Thyroid gland (tissue), 4 donors: ENCODE measurements around the gene MGAT5B. TPM values are rescaled to one million over a fixed set of nuclear protein-coding genes. Genes with fewer than 3 reads are reported as not detected.

Experiments used
- DNase-seq, 2 donors: peaks; one replicate each; pipeline ENCODE4 v3.0.0-alpha.2; 2019
- H3K27ac ChIP-seq, 3 donors: fragments of 200-600 bp; sonication (generic); 1 replicate in 2 of 3; 2 replicates in 1 of 3; pipeline ENCODE4 v1.5.1; 2016 to 2019; ENCODE audit warnings: mild to moderate bottlenecking in 1 of 3, moderate library complexity in 1 of 3
- H3K27me3 ChIP-seq: fragments of 200-600 bp; sonication (generic); one replicate; pipeline ENCODE4 v1.5.1; 2019
- H3K36me3 ChIP-seq, 2 donors: fragments of 200-600 bp; sonication (generic); one replicate each; pipeline ENCODE4 v1.5.1; 2016 to 2019
- H3K4me1 ChIP-seq, 2 donors: fragments of 200-600 bp; sonication (generic); one replicate each; pipeline ENCODE4 v1.5.1; 2017 to 2019
- H3K4me3 ChIP-seq, 3 donors: fragments of 200-600 bp; sonication (generic); replicated peaks in 1 of 3; 1 replicate in 2 of 3; 2 replicates in 1 of 3; pipeline ENCODE4 v1.5.1; 2016; ENCODE audit warnings: mild to moderate bottlenecking in 1 of 3
- H3K9me3 ChIP-seq: fragments of 200-600 bp; sonication (generic); one replicate; pipeline ENCODE4 v1.5.1; 2017
- CTCF ChIP-seq, 6 experiments: fragments of 200-600 bp in 3 of 6; fragments of 450-650 bp in 3 of 6; sonication (generic) in 3 of 6; IDR thresholded peaks; one replicate each; pipeline ENCODE4 v1.5.1; 2016 to 2019; ENCODE audit warnings: antibody characterized with exemption in 6 of 6, mild to moderate bottlenecking in 2 of 6, inconsistent platforms in 1 of 6, moderate library complexity in 1 of 6
- POLR2A ChIP-seq, 2 donors: fragments of 450-650 bp; IDR thresholded peaks; one replicate each; pipeline ENCODE4 v1.6.1; 2017; ENCODE audit warnings: antibody characterized with exemption in 2 of 2, mild to moderate bottlenecking in 2 of 2, moderate library complexity in 1 of 2
- WGBS, 2 donors: methylation state at CpG; one replicate each; pipeline ENCODE4 v1.1.5; 2017; 5-methylcytosine and 5-hydroxymethylcytosine counted together
- intact Hi-C: fragments of 100-400 bp; cut with DNase I; formaldehyde crosslinking; loops from one replicate; pipeline ENCODE4 v1.15.1; 2023
- total RNA-seq, 4 donors: library from RNA; depleted of rRNA; stranded (reverse); fragments of >200 nt; gene quantifications; one replicate each; pipeline ENCODE4 v1.2.3, GENCODE V29; 2016

Gene MGAT5B
- total RNA-seq, 4 donors from 2014 or later = 0.22 to 7.4 (median 0.73) TPM; not detected in 1

GRCh38 chr17:76903631-76904030, 35.4 kb downstream of the MGAT5B start:
- TF ChIP-seq CTCF (IDR thresholded peaks at IDR 0.05) (no peak), POLR2A (IDR thresholded peaks at IDR 0.05) (no peak)
- Histone ChIP-seq H3K27ac (no peak overlapping the region), H3K4me1 (no peaks in the 10 kb centered on the region), H3K27me3 (no peaks in the 10 kb centered on the region), H3K36me3 (no peaks in the 10 kb centered on the region), H3K4me3 (no peak overlapping the region), H3K9me3 (no peaks in the 10 kb centered on the region)
- no peak for DNase-seq
- WGBS, 2 donors = 78 to 79% methylated on average over 5 to 6 of the region's 9 CpGs
- intact Hi-C loops = no loop called here

DNA sequence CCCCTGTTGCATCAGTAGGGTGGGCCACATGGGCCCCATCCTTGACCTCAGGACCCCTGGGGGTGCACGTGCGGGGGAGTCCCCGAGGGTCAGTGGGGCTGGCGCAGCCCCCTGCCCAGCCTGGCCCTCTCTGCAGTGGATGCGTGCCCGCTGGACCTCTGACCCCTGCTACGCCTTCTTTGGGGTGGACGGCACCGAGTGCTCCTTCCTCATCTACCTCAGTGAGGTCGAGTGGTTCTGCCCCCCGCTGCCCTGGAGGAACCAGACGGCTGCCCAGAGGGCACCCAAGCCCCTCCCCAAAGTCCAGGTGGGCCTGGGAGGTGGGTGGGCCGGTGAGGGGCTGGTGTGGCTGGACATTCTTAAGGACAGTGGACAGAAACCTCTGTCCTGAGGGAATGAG, 35.9 kb downstream of the MGAT5B start:
- Histone ChIP-seq H3K4me3 (no peak overlapping the region), H3K27me3 (no peaks in the 10 kb centered on the region), H3K36me3 (no peaks in the 10 kb centered on the region), H3K4me1 (no peaks in the 10 kb centered on the region), H3K27ac (no peak overlapping the region), H3K9me3 (no peaks in the 10 kb centered on the region)
- intact Hi-C loops = no loop called here
- 61 to 82% methylated on average over 3 to 13 of the region's 13 CpGs for WGBS, 2 donors
- TF ChIP-seq CTCF (IDR thresholded peaks at IDR 0.05) (no peak), POLR2A (IDR thresholded peaks at IDR 0.05) (no peak)
- DNase-seq = no peak

- Histone ChIP-seq H3K27ac (no peak overlapping the region), H3K4me1 (no peaks in the 10 kb centered on the region), H3K36me3 (no peaks in the 10 kb centered on the region), H3K4me3 (no peak overlapping the region), H3K9me3 (no peaks in the 10 kb centered on the region), H3K27me3 (no peaks in the 10 kb centered on the region)
- intact Hi-C loops = no loop called here
- no peak for TF ChIP-seq CTCF (IDR thresholded peaks at IDR 0.05)
- no peak for TF ChIP-seq POLR2A (IDR thresholded peaks at IDR 0.05)
- WGBS, 2 donors = 90 to 100% methylated on average over 5 to 7 of the region's 8 CpGs
- DNase-seq = no peak
Observed at GRCh38 chr17:76905036-76905435, 36.8 kb downstream of the MGAT5B start.

DNA sequence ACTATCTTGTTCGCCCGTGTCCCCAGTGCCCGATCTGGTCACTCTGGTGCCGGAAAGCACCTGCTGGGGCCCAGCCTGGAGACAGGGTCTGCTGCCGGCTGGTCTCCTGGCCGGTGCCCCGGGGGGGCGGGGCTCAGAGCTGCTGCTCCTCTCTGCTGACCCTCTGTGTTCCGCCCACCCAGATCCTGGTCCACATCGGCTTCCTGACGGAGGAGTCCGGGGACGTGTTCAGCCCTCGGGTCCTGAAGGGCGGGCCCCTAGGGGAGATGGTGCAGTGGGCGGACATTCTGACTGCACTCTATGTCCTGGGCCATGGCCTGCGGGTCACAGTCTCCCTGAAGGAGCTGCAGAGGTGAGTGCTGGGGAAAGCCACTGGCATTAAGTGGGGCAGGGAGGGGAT, 37.6 kb downstream of the MGAT5B start:
- no peaks in the 10 kb centered on the region for H3K9me3 ChIP-seq
- H3K36me3 ChIP-seq = no peaks in the 10 kb centered on the region
- TF ChIP-seq CTCF (IDR thresholded peaks at IDR 0.05) (no peak), POLR2A (IDR thresholded peaks at IDR 0.05) (no peak)
- intact Hi-C loops = no loop called here
- H3K27me3 ChIP-seq = no peaks in the 10 kb centered on the region
- H3K4me1 ChIP-seq = no peaks in the 10 kb centered on the region
- 71 to 94% methylated on average over 6 to 16 of the region's 17 CpGs for WGBS, 2 donors
- no peak for DNase-seq
- H3K27ac ChIP-seq = no peak overlapping the region
- no peak overlapping the region for H3K4me3 ChIP-seq

DNA sequence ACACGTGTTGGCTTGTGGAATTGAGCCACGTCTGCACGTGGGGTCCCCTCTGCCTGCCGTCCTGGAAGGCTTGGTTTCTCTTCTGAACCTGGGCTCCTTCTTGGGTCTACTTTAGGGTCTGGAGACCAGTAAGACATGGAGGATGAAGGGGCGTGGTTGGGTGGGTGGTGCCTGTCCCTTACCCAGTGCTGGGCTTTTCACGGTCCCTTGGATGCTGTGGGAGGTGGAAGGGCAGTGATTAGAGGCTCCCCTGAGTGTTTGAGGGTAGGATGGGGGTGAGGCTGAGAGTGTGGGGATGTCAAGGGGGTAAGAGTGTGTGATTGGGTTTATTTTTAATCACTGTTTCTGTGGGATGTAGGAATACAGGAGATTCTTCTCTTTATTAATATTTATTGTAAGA, 38.3 kb downstream of the MGAT5B start:
- Histone ChIP-seq H3K27ac (no peak overlapping the region), H3K36me3 (no peaks in the 10 kb centered on the region), H3K4me1 (no peaks in the 10 kb centered on the region), H3K9me3 (no peaks in the 10 kb centered on the region), H3K4me3 (no peak overlapping the region), H3K27me3 (no peaks in the 10 kb centered on the region)
- intact Hi-C loops = no loop called here
- no peak for TF ChIP-seq POLR2A (IDR thresholded peaks at IDR 0.05)
- TF ChIP-seq CTCF (IDR thresholded peaks at IDR 0.05) = no peak
- 59 to 80% methylated on average over 6 of the region's 6 CpGs for WGBS, 2 donors
- no peak for DNase-seq
